T-helper 22 cell (primary cell): ENCODE data around the gene C6orf141.

Source experiments
- DNase-seq: peaks from one replicate; pipeline ENCODE4 v3.0.0-alpha.2; 2020; ENCODE audit warnings: low read depth

Gene C6orf141

DNA sequence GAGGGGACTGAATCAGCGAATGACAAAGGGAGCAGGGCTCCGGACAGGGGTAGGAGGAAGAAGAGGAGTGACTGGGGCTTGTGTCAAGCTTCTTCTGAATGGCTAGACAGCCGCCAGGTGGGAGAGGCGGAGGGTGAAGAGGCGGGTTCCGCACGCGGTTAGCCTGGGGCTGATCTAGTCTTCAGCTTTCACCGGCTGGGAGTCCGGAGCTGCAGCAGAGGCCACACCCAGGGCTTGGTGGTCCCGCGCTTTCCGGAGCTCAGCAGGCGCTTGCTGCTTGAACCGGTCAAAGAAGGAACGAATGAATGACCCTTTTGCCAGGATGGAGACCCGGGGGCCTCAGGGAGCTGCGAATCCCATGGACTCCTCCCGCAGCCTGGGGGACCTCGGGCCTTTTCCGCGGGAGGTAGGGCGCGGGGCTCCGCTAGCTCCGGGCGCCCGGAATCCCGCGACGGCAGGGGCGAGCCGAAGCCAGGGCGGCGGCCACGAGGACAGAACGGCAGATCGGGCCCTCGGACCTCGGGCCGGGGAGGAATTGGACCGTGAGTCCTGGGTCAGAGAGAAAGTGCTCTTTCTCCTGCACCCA, at the start of gene C6orf141:
TSS of gene C6orf141 (plus strand) at position 177 of the 586 bp plus-strand sequence. CDS start at position 302, 125 bp downstream.
- DNase-seq = no peak

DNA sequence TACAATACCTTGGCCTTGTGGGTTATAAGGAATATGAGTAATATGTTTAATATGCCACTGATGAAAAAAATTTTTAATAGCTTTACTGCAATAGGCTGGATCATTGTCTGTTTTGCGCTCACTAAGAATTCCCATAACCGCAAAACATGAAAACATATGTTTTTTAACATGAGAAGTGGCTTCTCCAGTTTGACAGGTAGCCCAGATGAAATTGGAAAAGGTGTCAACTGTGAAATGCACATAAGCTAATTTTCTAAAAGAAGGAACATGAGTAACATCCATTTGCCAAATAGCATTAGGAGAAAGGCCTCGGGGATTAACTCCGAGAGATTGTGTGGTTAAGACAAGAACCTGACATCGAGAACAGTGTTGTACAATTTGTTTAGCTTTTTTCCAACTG, 45.8 kb upstream of the C6orf141 start:
- DNase-seq = no peak

DNA sequence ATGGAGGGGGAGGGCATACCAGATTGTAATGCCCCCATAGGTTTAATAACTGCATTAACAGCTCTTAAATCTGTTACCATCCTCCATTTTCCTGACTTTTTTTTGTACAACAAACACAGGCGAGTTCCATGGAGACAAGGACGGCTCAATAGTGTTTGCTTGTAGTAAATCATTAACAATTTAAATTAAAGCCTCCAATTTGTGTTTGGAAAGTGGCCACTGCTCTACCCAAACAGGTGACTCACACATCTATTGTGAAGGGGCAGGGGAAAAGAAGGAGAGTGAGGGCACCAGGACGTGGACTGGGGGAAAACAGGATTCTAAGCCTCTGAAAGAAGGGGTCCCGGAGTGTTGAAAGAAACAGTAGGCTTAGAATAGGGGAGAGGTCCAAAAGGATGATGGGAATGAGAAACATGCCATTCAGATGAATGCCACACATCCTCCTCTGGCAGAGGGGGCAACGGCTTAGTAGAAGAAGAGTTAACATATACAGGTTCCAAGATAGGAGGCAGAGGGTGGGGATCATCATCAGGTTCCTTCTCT, 43.8 kb upstream of the C6orf141 start:
- no peak for DNase-seq

DNA sequence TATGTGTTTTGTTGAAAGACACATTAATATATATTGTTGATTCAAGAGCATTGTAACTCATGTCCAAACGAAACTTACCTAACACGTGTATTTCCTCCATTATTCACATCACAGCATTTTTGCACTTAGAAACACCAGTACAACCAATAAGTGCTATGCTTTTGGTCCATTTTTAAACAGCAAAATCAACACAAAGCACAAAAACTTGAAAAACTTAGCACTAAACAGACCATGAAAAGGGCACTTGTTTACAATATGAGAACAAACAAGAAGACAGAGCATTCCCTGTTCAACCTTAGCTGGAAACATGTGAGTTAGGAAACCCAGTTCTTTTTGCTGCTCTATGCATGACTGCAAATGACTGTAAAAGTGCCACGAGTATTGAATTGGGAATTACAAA, 41.1 kb upstream of the C6orf141 start:
- no peak for DNase-seq

DNA sequence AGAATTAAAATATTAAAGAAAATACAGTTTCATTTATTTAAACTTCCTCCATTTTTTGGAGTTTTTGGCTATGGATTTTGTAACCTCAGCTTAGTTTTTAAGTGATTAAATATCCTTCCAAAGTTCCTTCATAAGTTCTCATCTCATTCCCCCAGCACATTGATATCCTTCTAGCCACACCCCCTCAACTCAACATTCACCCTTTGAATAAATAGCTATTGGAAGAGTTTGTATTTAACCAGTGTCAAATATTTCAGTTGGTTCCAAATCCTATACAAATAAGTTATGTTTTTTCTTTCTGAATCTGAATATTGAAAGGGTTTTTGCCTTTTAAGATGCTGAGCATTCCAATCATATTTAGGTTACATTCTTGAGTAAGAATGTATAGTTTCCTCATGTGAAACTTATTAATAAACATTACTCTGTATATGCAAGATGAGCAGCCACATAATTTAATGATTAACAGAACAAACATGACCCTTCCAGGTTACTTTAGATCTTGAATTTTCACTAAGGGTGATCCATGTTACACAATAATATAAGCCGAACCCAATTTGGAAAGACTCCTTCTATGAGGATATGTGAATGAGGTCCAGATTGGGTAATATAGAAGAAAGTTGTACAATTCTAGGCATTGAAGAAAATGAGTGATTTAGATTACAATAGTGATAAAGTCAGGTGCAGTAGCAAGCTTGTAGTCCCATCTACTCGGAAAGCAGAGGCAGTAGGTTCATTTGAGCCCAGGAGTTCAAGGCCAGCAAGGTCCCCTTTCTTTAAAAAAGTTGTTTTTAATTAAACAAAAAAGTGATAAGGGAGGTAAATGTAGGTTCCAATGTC, 37.1 kb upstream of the C6orf141 start:
- DNase-seq = no peak

DNA sequence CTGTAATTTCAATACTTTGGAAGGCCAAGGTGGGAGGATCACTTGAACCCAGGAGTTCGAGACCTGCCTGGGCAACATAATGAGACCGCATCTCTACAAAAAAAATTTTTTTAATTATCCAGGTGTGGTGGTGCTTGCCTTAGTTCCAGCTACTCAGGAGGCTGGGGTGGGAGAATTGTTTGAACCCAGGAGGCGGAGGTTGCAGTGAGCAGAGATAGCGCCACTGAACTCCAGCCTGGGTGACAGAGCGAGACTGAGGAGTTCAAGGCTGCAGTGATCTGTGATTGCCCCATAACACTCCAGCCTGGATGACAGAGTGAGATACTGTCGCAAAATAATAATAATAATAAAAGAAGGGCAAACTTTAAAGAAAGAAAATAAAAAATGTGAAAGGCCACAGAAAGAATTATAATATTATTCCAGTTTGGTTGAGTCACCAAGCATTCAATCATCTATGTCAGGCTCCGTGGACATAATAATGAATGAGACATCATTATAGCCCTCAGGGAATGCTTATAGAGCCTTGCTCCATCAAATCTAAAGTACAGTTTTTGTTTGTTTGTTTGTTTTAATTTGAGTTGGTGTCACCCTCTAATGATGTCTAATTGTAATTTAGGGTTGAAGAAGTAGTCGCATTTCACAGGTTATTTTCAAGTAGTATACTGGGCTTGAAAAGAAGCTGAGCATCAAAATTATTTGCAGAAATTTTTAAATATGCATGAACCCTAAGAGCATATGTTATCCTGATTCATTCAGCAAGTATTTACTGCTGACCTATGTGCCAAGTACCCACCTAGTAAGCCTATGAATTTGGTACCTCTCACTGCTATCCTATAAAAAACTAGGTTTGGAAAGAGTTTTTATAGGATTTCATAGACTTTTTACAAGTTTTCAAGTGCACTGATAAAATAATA, 35.6 kb upstream of the C6orf141 start:
- no peak for DNase-seq

DNA sequence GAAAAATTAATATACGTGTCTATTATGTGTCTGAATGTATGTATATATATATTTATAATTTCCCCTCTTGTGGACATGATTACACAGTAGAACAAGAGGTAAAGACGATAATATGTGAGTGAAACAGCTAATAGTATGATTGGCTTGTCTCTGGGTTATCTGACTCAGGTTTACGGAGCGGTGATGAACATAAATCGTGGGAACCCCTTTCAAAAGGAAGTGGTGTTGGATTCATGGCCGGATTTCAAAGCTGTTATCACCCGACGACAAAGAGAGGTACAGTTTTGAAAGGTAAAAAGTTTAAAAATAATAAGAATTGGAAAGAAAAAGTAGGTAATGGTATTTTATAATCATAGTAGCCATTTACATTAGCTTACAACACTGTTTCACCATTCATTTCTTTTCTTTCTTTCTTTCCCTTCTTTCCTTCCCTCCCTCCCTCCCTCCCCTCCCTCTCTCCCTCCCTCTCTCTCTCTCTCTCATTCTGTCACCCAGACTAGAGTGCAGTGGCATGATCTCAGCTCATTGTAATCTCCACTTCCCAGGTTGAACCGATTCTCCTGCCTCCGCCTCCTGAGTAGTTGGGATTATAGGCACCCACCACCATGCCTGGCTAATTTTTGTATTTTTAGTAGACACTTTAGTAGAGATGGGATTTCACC, 34.9 kb upstream of the C6orf141 start:
- DNase-seq = no peak

DNA sequence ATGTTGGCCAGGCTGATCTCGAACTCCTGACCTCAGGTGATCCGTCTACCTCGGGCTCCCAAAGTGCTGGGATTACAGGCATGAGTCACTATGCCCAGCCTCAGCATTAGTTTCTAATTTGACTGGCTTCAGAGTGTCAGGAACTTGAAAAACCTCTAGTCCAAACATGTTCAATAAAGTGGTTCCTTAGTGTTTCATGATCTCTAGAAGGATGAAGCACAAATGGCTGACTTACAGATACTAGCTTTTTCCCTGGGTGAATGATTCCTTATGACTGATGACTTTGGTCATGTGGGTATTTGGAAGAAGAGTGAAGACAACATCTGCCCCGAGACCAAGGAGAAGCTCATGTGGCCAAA, 34.3 kb upstream of the C6orf141 start:
- no peak for DNase-seq

DNA sequence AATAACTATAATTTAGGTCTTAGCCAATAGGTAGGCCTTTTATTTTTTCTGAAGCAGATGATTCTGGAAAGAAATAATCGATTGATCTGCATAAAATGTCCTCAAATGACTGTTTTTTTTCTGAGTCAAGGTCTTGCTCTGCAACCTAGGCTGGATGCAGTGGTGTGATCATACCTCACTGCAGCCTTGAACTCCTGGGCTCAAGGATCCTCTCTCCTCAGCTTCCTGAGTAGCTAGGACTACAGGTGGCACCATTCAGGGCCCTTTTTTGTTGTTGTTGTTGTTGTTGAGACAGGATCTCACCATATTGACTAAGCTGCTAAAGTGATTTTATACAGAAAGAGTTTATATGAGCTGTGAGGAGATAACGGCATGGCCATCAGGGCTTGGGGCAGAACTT, 32.5 kb upstream of the C6orf141 start:
- no peak for DNase-seq

DNA sequence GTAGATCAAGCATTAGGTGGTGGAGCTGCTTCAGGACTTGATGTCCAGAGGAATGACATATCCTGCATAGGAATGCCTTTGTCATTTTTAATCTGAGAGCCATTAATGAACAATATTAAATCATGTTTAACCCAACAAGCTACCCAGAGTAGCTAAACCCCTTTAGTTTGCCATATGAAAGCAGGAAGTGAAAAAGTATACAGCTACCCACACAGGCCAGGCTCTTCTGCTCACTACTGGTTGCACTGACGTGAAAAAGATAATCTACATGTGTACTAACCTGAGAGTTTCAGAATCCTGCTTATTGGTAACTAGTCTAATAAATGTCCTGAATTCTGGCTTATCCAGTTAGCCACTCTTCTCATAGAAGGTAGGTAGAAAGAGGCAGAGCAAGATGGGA, 30.8 kb upstream of the C6orf141 start:
- DNase-seq = no peak

DNA sequence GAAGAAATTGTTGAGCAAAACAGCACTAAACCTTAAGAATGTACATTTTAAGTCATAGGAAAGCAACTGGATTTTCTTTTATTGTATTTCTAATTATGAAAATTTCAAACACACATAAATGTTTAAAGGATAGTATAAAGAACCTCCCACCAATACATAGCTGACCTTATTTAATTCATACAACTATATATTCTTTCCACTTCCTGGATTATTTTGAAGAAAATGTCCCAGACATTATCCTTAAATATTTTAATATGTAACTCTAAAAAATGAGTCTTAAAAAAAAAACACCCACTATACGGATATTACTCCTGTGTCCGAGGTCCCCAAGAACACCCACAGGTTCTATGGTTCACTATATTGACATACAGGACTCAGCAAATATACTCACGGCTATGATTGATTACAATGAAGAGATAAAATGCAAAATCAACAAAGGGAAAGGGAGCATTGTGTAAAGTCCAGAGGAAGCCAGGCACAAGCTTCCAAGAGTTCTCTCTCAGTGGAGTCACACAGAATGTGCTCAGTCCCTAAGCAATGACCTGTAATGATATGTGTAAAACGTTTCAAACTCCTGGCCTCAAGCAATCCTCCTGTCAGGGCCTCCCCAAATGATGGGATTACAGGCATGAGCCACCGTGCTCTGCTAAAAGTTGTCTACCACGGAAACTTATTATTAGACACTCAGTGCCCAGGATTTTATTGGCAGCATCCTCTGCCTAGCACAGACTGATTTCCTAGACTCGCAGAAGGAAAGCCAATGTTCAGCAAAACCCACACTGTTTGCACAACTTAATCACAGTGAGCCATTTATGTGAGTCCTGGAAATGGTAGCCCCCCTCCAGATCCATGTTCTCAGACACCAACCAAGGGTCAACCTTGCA, 27.5 kb upstream of the C6orf141 start:
- DNase-seq = no peak

DNA sequence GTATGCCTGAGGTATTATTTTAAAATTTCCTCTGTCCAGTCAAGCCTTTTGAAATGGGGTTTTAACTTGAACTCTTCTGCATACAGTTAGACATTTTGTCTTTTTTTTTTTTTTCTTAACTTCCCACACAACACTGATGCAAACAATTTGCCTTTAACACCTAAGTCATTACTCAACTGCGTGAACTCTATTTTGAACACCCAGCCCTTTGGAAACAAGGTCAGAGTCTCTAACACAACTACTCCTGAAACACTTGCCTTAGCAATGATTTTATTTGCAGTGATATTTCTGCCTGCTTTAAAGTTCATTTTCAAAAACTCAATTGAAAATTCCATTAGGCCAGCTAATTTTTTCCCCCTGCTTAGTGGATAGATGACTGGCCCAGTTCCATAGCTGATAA, 26.6 kb upstream of the C6orf141 start:
- DNase-seq = no peak

DNA sequence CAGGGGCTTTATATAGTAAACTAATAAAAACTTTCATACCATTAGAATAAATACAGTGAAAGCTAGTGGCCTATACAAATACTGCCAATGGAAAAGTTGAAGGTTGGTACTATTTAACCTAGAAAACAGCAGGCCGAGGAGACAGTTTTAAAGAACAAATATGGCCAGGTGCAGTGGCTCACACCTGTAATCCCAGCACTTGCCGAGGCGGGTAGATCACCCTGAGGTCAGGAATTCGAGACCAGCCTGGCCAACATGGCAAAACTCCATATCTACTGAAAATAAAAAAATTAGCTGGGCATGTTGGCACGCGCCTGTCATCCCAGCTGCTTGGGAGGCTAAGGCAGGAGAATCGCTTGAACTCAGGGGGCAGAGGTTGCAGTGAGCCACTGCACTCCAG, 25.9 kb upstream of the C6orf141 start:
- no peak for DNase-seq

DNA sequence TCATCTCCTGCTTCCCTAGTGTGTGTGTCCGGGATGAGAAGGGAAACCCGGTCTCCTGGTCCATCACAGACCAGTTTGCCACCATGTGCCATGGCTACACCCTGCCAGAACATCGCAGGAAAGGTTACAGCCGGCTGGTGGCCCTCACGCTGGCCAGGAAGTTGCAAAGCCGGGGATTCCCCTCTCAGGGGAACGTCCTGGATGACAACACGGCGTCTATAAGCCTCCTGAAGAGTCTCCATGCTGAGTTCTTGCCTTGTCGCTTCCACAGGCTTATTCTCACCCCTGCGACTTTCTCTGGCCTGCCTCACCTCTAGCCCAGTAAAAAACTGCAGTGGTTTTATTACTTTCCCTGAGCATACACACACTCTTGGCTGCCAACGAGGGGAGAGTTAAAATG, 23.9 kb upstream of the C6orf141 start:
- DNase-seq = no peak

DNA sequence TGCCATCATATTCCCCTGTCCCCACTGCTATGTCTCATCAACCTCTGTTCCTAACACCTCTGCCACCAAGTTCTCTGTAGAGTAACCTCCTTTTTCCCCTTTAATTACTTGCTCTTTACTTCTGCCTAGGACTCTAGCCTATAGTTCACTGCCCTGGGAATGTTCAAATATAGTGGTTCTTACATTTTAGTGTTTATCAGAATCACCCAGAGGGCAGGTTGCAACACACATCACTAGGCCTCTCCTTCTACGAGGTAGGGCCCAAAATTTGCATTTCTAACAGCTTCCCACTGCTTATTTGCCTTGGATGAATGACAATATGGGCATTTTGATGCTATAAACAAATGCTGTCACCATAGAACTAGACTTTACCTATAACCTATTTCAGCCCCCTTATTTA, 23.1 kb upstream of the C6orf141 start:
- no peak for DNase-seq

DNA sequence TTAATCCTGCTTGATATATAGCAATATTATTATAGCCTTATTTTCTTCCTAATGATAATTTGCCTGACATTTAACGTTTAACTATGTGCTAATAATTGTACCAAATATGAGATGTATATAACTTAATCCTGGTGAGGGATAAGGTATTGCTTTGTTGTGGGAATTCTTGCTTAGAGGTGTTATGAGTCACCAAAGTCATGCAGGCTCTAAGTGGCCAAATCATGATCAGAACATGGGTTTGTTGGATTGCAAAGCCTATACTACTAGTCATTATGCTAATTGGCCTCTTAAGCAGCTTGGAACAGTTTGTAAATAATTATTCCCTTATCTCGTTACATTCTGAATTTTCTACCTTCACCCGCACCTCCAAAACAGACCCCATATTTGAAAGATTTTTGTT, 21.9 kb upstream of the C6orf141 start:
- no peak for DNase-seq

DNA sequence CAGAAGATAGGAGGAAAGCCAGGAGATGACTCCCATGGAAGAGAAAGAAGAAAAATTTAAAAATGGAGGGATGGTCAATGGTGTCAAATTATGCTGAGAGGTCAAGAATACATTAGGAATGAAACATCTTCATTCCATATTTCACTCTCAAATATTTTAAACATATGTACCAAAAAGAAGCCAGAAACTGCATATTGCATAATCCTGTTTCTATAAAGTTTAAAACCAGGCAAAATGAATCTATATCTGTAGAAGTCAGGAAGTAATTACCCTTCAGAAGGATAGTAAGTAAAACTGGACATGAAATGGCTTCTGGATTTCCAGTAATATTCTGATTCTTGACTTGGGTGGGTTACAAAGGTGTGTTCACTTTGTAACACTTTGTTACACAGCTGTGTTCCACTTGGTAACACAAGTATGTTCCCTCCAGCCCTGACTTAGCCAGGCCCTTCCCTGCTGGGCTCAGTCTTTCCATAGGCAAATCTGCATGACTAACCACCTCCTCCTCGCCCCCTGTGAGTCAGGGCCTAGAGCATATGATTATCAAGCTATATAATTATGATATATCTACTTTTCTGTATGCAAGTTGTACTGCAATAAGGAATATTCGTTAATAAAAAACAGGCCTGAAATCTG, 20.2 kb upstream of the C6orf141 start:
- no peak for DNase-seq

DNA sequence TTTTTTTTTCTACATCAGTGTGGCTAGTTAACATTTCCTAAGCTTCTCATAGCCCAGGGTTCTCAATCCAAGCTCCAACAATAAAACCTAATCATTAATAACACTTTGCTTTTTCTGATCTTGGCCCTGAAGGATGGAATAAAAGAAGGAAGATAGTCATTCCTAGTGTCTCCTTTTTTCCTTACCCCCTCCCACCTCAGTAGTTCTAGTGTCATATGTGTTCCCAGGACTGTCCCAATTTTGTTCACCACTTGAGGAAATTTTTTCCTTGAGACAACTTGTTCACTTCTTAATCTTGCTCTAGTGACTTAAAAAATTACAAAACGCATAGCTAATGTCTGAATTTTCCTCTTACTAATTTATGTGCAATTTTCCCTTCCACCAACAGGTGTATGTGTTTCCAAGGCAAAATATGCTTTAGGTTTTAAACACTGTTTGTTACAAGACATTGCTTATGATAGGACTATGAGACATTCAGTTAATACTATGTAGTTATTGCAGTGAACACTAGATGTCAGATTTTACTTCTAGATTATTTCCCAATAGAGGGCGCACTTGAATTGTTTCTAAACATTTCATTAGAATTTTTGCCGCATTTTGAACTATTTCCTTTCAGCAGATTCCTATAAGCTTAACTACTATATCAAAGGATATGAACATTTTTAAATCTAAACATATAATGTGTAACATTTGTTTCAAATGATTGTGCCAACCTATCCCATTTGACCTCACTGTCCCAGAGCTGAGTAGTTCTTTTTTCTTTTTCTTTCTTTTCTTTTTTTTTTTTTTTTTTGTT, 18.5 kb upstream of the C6orf141 start:
- no peak for DNase-seq

DNA sequence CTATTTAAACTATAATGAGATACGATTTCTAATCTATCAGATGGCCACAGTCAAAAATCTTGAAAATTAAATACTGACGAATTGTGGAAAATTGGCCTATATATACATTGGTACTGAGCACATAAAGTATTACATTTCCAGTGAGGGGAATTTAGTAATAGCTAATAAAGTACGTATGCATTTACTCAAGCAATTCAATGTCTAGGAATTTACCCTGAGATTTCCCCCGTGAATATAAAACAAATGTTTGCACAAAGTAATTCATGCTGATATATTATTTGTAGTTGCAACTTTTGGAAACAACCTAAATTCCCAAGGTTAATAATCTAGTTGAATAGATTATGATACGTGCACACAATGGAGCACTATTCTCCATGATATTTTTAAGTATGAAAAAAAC, 14.7 kb upstream of the C6orf141 start:
- no peak for DNase-seq

DNA sequence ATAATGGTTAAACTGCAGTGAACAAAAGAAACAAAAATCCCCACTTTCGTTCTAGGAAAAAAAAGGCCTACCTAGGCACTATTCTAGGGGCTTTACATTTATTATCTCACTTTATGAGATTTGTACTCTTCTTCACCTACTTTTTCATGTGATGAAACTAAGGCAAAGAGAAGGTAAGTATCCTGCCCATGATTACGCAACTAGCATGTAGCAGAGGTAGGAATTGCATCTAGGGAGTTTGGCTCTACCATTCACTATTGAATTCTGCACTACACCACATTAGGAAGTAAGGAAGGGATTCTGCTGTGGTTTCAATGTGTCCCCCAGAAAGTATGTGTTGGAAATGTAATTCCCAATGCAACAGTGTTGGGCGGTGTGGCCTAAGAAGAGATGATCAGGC, 11.4 kb upstream of the C6orf141 start:
- no peak for DNase-seq
